ENCODE data around the gene WHRN. TPM values are rescaled to one million over a fixed set of nuclear protein-coding genes. Genes with fewer than 3 reads are reported as not detected.

Gene WHRN
- total RNA-seq, 1 experiment from 2014 or later = 19.8 TPM

DNA sequence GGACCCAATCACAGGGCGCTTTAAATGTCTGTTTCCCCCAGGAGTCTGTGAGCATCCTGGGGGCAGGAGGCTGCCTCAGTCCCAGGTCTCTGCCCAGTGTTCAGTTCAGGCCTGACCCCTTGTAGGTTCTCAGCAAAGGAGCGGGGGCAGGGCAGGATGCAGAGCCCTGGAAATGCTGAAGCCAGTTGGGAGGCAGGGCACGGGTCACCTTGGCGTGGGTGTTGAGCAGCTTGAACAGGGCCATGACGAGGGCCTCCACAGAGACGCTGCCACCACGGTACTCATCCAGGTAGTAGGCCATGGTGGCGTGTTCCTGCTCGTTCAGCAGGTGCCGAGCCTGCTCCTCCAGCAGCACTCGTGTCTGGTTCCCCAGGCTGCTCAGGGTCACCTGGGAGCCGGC is 81.1 kb downstream of the WHRN start:
- 0 out of 2 replicates have a peak, but pooled peaks cover 3% of the 10 kb centered on the region for H4K20me1 ChIP-seq (ENCODE audit: insufficient read depth)
- intact Hi-C loops (cut with micrococcal nuclease; ENCODE audit: unreplicated experiment) = no loop called here
- no peaks in the 10 kb centered on the region for H3K36me3 ChIP-seq (ENCODE audit: low read depth)
- H2AFZ ChIP-seq = no peak overlapping the region
- no peaks in the 10 kb centered on the region for H3K27me3 ChIP-seq (ENCODE audit: insufficient read depth, low read depth)
- no peaks in the 10 kb centered on the region for H3K9me3 ChIP-seq (ENCODE audit: insufficient read depth, low read depth)
- no peaks in the 10 kb centered on the region for H3K9me2 ChIP-seq (ENCODE audit: insufficient read depth)
- DNase-seq = no peak
- BruUV-seq (replicated peaks) = no TSS peak
- H3K4me2 ChIP-seq = no peak overlapping the region
- H3K27ac ChIP-seq = no peak overlapping the region
- TF ChIP-seq, protein P1, sequence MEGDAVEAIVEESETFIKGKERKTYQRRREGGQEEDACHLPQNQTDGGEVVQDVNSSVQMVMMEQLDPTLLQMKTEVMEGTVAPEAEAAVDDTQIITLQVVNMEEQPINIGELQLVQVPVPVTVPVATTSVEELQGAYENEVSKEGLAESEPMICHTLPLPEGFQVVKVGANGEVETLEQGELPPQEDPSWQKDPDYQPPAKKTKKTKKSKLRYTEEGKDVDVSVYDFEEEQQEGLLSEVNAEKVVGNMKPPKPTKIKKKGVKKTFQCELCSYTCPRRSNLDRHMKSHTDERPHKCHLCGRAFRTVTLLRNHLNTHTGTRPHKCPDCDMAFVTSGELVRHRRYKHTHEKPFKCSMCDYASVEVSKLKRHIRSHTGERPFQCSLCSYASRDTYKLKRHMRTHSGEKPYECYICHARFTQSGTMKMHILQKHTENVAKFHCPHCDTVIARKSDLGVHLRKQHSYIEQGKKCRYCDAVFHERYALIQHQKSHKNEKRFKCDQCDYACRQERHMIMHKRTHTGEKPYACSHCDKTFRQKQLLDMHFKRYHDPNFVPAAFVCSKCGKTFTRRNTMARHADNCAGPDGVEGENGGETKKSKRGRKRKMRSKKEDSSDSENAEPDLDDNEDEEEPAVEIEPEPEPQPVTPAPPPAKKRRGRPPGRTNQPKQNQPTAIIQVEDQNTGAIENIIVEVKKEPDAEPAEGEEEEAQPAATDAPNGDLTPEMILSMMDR (conservative IDR thresholded peaks at IDR 0.05) = no peak
- TF ChIP-seq EZH2 (IDR thresholded peaks at IDR 0.05; ENCODE audit: low read depth) = no peak
- no peaks in the 10 kb centered on the region for H3F3A ChIP-seq (ENCODE audit: insufficient read depth, low read depth)
- CTCF ChIA-PET = no interaction called here
- H3K4me1 ChIP-seq (replicated peaks; ENCODE audit: insufficient read depth) = no peaks in the 10 kb centered on the region
- no peaks in the 10 kb centered on the region for H3K79me2 ChIP-seq (ENCODE audit: low read depth)
- POLR2A ChIA-PET (ENCODE audit: unreplicated experiment) = no interaction called here
- no peak overlapping the region for H3K4me3 ChIP-seq

DNA sequence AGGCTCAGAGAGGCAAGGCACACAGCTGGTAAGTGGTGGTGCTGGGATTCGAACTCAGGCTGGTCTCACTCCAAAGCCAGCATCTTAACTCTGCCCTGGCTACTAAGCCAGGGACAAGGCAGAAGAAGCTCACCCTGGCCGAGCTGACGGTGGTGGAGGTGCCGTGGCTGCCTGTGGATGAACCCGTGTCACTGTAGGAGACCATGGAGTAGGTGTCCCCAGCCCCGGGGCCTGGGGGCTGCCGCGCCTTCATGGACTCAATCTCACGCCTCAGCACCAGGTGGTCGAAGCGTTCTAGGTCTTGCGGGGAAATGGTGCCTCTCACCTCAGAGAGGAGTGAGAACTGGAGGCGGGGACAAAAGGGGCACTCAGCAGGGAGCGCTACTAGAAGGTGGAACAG is 82.1 kb downstream of the WHRN start:
- no peak overlapping the region for H3K4me2 ChIP-seq

DNA sequence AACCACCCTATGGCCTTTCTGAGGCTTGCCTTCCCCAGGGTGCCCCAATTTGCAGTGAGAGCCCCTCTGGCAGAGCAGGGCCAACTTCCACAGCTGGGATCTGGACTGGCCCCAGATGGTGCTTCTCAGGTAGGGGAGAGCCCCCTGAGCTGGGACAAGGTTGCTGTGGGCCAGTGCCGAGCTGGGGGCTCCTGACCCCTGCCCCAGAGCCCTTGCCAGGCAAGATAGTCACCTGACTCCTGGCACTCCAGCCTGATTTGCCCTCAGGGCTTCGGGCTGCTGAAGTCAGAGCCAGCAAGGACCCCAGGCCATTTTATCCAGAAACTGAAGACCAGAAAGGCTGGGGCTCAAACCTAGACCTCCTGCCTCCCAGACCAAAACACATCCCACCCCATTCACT is 84.1 kb downstream of the WHRN start:
- Histone ChIP-seq H3K4me3 (no peak overlapping the region), H3F3A (ENCODE audit: insufficient read depth, low read depth) (no peaks in the 10 kb centered on the region), H3K27ac (no peak overlapping the region), H3K79me2 (ENCODE audit: low read depth) (no peaks in the 10 kb centered on the region), H3K9me2 (ENCODE audit: insufficient read depth) (no peaks in the 10 kb centered on the region), H4K20me1 (ENCODE audit: insufficient read depth) (no peaks in the 10 kb centered on the region), H2AFZ (no peak overlapping the region), H3K36me3 (ENCODE audit: low read depth) (no peaks in the 10 kb centered on the region), H3K9me3 (ENCODE audit: insufficient read depth, low read depth) (no peaks in the 10 kb centered on the region), H3K27me3 (ENCODE audit: insufficient read depth, low read depth) (no peaks in the 10 kb centered on the region), H3K4me2 (no peak overlapping the region), H3K4me1 (replicated peaks; ENCODE audit: insufficient read depth) (no peaks in the 10 kb centered on the region)
- no TSS peak for BruUV-seq (replicated peaks)
- DNase-seq = no peak
- ChIA-PET POLR2A (ENCODE audit: unreplicated experiment) (no interaction called here), CTCF (no interaction called here)
- TF ChIP-seq, protein P1 (conservative IDR thresholded peaks at IDR 0.05) = no peak
- TF ChIP-seq EZH2 (IDR thresholded peaks at IDR 0.05; ENCODE audit: low read depth) = no peak
- intact Hi-C loops (cut with micrococcal nuclease; ENCODE audit: unreplicated experiment) = no loop called here

More for the DNA sequence above, 82.1 kb downstream of the WHRN start:
- no peaks in the 10 kb centered on the region for H3K9me3 ChIP-seq (ENCODE audit: insufficient read depth, low read depth)
- no peak for DNase-seq
- H3K4me3 ChIP-seq = no peak overlapping the region
- H2AFZ ChIP-seq = no peak overlapping the region
- 0 out of 2 replicates have a peak, but pooled peaks cover 3% of the 10 kb centered on the region for H4K20me1 ChIP-seq (ENCODE audit: insufficient read depth)
- no TSS peak for BruUV-seq (replicated peaks)
- no peaks in the 10 kb centered on the region for H3K36me3 ChIP-seq (ENCODE audit: low read depth)
- no peaks in the 10 kb centered on the region for H3K27me3 ChIP-seq (ENCODE audit: insufficient read depth, low read depth)
- no peak for TF ChIP-seq EZH2 (IDR thresholded peaks at IDR 0.05; ENCODE audit: low read depth)
- TF ChIP-seq, protein P1 (conservative IDR thresholded peaks at IDR 0.05) = no peak
- no peak overlapping the region for H3K27ac ChIP-seq
- no peaks in the 10 kb centered on the region for H3K79me2 ChIP-seq (ENCODE audit: low read depth)
- CTCF ChIA-PET = no interaction called here
- H3K4me1 ChIP-seq (replicated peaks; ENCODE audit: insufficient read depth) = no peaks in the 10 kb centered on the region
- POLR2A ChIA-PET (ENCODE audit: unreplicated experiment) = no interaction called here
- intact Hi-C loops (cut with micrococcal nuclease; ENCODE audit: unreplicated experiment) = no loop called here
- H3K9me2 ChIP-seq (ENCODE audit: insufficient read depth) = no peaks in the 10 kb centered on the region
- no peaks in the 10 kb centered on the region for H3F3A ChIP-seq (ENCODE audit: insufficient read depth, low read depth)

All from PC-9 (cell line).